Ishikawa (cell line): ENCODE data around the gene CUL9.

Experiments
- CEBPB ChIP-seq: IDR thresholded peaks from 2 replicates; pipeline ENCODE4 v1.6.1; 2012
- CREB1 ChIP-seq: IDR thresholded peaks from 2 replicates; pipeline ENCODE4 v1.6.1; 2012; ENCODE audit warnings: low read depth
- EGR1 ChIP-seq: IDR thresholded peaks from 2 replicates; pipeline ENCODE4 v1.6.1; 2012
- MAX ChIP-seq: IDR thresholded peaks from 2 replicates; pipeline ENCODE4 v1.6.1; 2012
- NFIC ChIP-seq: IDR thresholded peaks from 2 replicates; pipeline ENCODE4 v1.6.1; 2012
- RAD21 ChIP-seq: IDR thresholded peaks from 2 replicates; pipeline ENCODE4 v1.6.1; 2012; ENCODE audit warnings: low read depth

GRCh38 chr6:43267619-43268354 lies 85.8 kb downstream of the CUL9 start:
- TF ChIP-seq CREB1 (no peak), MAX (no peak), CEBPB (no peak), RAD21 (no peak), NFIC (no peak), EGR1 (no peak)
